ENCODE results near the gene GFOD2. TPM values are rescaled to one million over a fixed set of nuclear protein-coding genes. Genes with fewer than 3 reads are reported as not detected.

GFOD2 gene
- total RNA-seq, 1 donor from 2014 or later = 33.6 TPM

GRCh38 chr16:67659675-67660563 is 59.2 kb downstream of the GFOD2 start, which contains the start of gene ACD:
Gene ACD (minus strand): TSS chr16:67660260. CDS start chr16:67660220, 40 bp downstream.
- peak; percentile 74 for DNase-seq (ENCODE audit: low read depth)

GRCh38 chr16:67658849-67659674 is 60.1 kb downstream of the GFOD2 start:
- DNase-seq (ENCODE audit: low read depth) = no peak

DNA sequence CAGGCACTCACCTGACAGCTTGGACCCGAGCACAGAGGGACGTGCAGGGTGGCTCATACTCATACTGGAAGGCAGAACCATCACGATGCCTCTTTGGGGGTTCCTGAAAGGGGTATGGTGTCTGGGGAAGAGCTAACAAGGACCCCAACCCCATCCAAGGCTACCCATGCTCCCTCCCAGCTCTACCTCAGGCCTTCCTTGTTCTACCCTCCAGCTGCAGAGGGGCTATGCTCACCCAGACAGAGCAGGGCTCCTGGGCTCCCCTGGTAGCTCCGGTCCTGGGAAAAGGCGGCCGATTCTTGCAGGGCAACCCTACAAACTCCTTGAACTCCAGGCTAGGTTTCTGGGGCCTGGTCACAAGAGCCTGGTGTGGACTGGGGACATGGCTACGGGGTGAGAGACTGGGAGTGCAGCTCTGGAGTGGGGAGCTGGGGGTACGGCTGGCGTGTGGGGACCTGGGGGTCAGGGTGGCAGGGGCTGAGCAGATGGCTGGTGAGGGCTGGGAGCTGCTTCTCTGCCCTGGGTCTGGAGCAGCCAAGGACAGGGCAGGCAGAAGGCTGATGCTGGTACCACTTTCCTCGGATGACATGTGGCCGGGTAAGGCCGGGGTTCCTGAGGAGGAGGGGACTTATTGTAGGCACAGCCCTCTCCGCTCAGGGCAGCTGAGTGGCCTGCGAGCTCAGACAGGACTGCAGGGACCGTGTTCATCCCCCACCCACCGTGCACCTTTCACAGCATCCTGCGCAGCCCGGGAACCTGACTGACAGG is 61.2 kb downstream of the GFOD2 start:
- no peak for DNase-seq (ENCODE audit: low read depth)

GRCh38 chr16:67657017-67657608 is 62.0 kb downstream of the GFOD2 start:
- no peak for DNase-seq (ENCODE audit: low read depth)

DNA sequence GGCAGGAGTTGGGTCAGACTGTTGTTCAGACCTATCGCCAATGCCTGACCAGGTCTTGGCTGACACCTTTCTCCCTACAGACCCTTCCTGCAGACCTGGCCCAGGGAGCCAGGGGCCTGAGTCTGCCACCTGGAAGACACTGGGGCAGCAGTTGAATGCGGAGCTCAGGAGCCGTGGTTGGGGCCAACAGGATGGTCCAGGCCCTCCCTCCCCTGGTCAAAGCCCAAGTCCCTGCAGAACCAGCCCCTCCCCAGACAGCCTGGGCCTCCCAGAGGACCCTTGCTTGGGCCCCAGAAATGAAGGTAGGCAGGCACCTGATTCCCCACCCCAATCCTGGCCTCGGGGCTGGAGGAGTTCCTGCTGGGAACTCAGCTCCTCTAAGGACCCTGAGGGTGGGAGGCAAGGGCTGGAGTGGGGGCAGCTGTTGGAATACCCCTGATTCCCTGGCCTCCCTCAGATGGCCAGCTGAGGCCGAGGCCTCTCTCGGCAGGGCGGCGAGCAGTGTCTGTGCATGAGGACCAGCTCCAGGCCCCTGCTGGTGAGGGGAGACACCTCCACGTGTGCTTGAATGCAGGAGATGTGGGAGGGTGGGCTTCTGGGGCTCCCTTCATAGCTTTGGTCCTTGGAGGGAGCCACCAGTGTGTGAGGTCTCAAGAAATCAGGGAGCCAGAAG is 62.6 kb downstream of the GFOD2 start:
- no peak for DNase-seq (ENCODE audit: low read depth)

DNA sequence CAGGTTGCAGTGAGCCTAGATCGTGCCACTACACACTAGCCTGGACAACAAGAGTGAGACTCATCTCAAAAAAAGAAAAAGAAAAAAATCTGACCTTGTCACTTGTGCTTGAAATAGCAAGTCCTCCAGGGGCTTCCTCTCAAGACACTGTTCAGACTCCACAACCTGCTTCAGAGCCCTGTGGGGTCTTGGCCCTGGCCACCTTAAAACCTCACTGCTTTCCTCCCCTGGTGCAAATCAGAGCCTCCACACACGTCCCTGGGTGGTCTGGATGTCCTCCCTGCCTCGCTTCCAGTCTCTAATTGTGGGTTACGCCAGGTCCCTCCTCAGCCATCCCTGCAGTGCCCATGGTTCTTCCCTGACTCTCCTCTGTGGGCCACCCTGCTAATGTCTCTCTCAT is 63.8 kb downstream of the GFOD2 start:
- DNase-seq (ENCODE audit: low read depth) = no peak

GRCh38 chr16:67654403-67654911 is 64.7 kb downstream of the GFOD2 start:
- no peak for DNase-seq (ENCODE audit: low read depth)

- no peak for DNase-seq (ENCODE audit: low read depth)
Observed at GRCh38 chr16:67653789-67654402, 65.2 kb downstream of the GFOD2 start.

DNA sequence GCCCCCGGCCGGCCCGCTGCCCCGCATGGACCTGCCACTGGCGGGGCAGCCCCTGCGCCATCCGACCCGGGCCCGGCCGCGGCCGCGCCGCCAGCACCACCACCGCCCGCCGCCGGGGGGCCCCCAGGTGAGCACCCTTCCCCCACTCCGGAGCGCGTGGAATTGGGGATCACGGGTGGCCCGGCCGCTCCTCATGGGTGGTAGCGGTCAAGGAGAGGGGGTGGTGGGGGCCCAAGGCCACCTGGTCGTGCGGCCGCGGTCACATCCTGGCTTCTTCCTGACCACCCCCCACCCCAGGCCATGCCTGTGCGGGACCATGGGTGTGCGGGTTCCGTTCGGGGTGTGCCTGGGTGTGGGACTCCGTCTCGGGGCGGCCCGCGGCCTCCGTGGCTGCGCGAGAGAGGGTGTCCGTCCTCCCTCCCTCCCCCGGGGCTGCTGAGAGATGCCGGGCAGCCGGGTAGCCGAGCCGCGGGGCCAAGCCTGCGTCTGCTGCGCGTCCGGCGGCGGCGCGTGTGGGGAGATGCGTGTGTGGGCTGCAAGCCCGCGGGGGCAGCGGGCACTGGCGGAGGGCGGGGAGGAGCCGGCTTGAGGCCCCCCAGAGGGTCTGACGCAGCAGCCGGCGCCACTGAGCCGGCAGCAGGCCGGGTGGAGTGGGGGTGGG is 65.9 kb downstream of the GFOD2 start:
- no peak for DNase-seq (ENCODE audit: low read depth)

DNA sequence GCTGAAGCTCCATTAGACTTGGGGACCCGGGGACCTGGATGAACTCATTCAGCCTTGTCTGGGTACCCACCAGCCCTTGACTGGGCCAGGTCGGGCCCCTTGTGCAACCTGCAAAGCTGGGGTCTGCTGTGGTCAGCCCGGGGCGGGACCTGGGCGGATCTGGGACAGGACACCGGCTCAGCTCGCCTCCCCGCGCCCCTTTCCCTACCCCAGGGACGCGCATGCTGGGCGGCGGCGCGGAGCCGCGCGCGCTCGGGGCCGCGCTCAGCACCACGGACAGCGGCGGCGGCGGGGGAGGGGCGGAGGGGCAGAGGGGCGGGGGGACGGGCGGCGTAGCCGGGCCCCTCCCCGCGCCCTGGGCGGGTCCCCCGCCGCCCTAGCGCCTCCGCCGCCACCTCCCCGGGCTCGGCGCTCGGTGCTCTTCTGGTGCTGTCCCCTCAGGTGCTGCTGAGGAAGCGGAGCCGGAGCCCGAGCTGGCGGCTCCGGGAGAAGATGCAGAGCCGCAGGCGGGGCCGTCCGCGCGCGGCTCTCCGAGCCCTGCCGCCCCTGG is 66.5 kb downstream of the GFOD2 start:
- DNase-seq (ENCODE audit: low read depth) = no peak

DNA sequence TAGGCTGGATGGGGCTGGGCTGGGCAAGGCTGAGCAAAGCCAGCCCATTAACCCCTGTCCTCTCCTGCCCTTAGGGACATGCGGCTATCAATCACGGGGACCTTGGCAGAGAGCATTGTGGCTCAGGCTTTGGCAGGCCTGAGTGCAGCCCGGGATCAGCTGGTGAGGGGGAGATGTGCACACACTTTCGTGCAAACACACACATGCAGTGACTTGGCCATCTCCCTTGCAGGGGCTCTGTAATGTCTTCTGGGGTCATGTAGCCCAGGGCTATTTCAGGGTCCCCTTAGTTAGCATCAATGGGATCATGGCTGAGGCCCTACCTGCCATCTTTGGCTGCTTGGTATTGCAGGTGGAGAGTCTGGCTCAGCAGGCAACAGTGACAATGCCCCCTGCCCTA is 67.3 kb downstream of the GFOD2 start:
- no peak for DNase-seq (ENCODE audit: low read depth)

- no peak for DNase-seq (ENCODE audit: low read depth)
Observed at GRCh38 chr16:67651039-67651438, 68.1 kb downstream of the GFOD2 start.

DNA sequence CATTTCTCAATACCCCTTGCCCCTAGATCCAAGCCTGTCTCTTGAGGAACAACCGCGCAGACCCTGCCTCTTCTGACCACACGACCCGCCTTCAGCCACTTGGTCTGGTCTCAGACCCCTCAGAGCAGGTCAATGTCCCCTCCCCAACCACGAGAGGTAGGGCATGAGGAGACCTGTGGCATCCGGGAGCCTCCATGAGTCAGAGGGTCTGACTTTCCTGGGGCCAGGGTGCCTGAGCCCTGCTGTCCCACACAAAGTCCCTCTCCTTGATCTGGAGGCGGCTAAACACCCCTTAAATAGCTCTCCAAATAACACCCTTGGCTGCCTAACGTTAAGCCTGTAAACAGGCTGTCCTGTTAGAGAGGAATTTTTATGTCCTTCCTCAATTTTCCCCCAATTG is 69.1 kb downstream of the GFOD2 start:
- DNase-seq (ENCODE audit: low read depth) = no peak

DNA sequence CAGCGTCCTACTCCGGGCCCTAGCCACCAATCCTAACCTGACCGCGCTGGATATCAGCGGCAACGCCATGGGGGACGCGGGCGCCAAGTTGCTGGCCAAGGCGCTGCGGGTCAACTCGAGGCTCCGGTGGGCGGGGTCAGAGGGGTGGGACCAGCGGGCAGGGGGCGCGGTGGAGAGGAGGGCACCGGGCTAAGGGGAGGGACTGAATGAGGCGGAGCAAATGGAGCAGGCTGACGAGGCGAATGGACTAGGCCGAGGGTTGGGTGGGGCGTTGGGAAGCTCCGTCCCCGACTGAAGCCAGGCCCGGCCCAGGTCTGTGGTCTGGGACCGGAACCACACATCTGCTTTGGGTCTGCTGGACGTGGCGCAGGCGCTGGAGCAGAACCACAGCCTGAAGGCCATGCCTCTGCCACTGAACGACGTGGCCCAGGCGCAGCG is 69.6 kb downstream of the GFOD2 start:
- DNase-seq (ENCODE audit: low read depth) = no peak

DNA sequence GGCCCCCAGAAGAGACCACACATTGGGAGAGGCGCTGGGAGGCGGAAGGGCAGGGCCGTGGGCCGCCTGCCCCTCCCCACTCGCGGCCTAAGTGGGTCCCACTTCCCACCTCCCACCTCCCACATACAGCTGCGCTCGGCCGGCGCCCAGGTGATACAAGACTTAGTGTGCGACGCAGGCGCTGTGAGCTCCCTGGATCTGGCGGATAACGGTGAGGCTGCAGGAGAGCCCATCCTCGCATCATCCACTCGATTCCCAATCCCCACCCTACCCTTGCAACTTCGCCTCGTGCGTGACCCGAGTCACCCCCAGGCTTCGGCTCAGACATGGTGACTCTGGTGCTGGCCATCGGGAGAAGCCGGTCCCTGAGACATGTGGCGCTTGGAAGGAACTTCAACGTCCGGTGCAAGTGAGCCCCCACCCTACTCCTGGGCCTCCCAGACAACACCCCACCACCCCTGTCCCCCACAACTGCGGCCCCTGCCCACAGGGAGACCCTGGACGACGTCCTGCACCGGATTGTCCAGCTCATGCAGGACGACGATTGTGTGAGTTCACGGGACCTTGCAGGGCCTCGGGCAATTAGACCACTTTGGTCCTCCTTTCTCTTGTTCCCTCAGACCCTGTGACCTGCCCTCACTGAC is 70.2 kb downstream of the GFOD2 start:
- no peak for DNase-seq (ENCODE audit: low read depth)

DNA sequence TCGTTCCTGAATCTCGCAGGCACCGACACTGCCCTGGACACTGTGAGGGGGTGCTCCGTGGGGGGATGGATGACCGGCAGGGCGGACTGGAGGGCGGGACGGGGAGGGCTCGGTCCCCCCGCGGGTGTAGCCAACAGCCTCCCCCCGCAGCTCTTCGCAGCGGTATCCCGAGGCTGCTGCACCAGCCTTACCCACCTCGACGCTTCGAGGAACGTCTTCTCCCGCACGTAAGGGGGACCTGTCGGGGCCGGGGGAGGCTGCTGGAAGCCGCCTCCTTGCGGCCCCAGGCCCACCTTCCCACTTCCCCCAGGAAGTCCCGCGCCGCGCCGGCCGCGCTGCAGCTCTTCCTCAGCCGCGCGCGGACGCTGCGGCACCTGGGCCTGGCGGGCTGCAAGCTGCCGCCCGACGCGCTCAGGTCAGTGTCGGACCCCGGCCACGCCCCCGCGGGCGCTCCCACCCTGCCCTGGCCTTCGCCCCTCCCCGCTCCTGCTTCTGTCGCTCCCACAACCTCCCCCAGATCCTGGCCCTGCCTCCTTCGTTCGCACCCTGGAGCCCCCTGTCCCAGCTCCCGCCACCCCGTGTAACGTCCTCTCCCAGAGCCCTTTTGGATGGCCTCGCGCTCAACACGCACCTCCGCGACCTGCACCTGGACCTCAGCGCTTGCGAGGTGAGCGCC is 70.9 kb downstream of the GFOD2 start:
- no peak for DNase-seq (ENCODE audit: low read depth)

DNA sequence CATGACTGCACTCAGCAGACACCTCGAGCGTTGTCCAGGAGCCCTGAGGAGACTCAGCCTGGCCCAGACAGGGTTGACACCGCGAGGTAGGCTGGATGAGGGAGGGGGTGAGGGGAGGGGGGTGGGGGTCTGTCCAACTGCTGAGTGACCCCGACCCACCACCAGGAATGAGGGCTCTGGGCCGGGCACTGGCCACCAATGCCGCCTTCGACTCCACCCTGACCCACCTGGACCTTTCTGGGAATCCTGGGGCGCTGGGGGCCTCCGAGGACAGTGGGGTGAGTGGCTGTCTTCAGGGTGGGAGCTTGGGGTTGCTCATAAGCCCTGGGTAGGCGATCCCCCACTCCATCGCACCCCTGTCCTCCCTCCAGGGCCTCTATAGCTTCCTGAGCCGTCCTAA is 71.4 kb downstream of the GFOD2 start:
- DNase-seq (ENCODE audit: low read depth) = no peak

GRCh38 chr16:67647111-67647651 is 71.9 kb downstream of the GFOD2 start:
- no peak for DNase-seq (ENCODE audit: low read depth)
